Measurements from ENCODE around the gene KLHL5.
"Not testable (repeated sequence)": the region's sequence is repeated elsewhere in the genome, so short reads cannot be mapped to it uniquely, and the experiment has no call there.

KLHL5 gene

DNA sequence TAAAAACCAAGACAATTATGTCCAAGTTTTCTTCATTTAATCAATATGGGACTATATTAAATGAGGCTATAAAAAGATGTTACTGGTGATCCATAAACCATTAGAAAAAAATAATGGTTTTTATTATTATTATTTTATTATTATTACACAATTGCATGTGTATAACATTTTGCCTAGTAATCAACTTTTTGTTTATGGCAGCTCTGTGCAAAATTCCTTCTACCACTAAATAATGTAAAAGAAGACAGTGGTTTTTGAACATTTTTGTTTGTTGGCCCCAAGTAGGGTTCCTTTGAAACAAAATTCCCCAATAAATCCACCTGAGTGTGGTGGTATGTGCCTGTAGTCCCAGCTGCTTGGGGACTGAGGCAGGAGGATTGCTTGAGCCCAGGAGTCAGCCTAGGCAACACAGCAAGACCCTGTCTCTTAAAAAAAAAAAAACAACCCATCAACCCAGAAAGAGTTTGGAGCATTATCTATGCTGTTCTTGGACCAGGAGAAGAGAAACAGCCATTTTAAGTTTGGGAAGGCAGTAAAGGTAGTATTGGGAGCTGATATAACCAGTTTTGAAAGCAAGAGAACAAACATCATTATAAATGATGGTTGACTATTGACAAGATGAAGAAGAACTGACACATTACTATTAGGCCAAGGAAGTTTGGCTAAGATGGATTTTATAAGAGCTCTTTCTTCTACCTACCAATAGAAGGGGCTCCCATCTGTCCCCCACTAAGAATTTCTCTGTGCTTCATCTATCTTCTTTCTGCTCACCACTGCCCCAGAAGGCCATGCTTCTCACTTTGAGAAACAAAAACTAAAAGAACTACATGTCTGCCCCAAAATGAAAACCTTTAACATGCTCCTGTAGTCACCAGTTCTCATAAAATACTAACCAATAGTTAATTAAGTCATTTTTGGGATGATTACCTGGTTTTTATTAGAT is 32.0 kb upstream of the KLHL5 start:
- Histone ChIP-seq H3K4me1 (ENCODE audit: control insufficient read depth, low read length) (peaks cover 62% of the 10 kb centered on the region), H4K20me1 (ENCODE audit: control insufficient read depth, insufficient read depth, low read depth, low read length) (no peaks in the 10 kb centered on the region), H3K4me2 (ENCODE audit: low read length) (peak overlapping the region; percentile 92), H3K27ac (ENCODE audit: low read depth, low read length) (peak overlapping the region; percentile 95), H3K36me3 (ENCODE audit: control insufficient read depth, low read length) (peaks cover 47% of the 10 kb centered on the region), H3K9me3 (ENCODE audit: control insufficient read depth, insufficient read depth, low read length) (no peaks in the 10 kb centered on the region), H3K9me2 (replicated peaks; ENCODE audit: control insufficient read depth, low read length) (no peaks in the 10 kb centered on the region), H3F3A (ENCODE audit: control insufficient read depth, insufficient read depth) (peaks cover 51% of the 10 kb centered on the region), H3K79me2 (ENCODE audit: control insufficient read depth, low read length) (peaks cover 74% of the 10 kb centered on the region), H3K27me3 (ENCODE audit: control insufficient read depth, low read length) (no peaks in the 10 kb centered on the region; the same call in 1 of the 2 replicates), H3K4me3 (ENCODE audit: low read length) (peak overlapping the region; percentile 85)
- TF ChIP-seq, protein P1, sequence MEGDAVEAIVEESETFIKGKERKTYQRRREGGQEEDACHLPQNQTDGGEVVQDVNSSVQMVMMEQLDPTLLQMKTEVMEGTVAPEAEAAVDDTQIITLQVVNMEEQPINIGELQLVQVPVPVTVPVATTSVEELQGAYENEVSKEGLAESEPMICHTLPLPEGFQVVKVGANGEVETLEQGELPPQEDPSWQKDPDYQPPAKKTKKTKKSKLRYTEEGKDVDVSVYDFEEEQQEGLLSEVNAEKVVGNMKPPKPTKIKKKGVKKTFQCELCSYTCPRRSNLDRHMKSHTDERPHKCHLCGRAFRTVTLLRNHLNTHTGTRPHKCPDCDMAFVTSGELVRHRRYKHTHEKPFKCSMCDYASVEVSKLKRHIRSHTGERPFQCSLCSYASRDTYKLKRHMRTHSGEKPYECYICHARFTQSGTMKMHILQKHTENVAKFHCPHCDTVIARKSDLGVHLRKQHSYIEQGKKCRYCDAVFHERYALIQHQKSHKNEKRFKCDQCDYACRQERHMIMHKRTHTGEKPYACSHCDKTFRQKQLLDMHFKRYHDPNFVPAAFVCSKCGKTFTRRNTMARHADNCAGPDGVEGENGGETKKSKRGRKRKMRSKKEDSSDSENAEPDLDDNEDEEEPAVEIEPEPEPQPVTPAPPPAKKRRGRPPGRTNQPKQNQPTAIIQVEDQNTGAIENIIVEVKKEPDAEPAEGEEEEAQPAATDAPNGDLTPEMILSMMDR (IDR thresholded peaks at IDR 0.05; ENCODE audit: low read depth, low read length, poor library complexity, severe bottlenecking) = peak; percentile 47
- TF ChIP-seq EZH2phosphoT487 (IDR thresholded peaks at IDR 0.05; ENCODE audit: borderline replicate concordance, low read length) = no peak

DNA sequence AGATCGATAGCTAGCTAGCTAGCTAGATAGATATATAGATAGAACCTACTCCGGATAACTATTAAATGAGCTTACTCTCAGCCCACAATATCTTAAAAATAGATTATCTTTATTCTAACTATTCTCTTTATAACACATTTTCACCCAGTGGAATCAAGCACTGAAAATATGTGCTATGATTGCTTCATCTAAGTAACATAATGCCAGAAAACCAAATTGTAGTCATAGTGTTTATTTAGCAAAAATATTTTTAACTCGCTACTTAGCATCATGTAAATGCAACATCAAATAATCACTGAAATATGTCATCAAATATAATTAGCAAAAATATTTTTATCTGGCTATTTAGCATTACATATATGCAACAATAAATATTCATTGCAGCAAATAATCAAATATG is 31.3 kb upstream of the KLHL5 start:
- no peaks in the 10 kb centered on the region for H3K9me3 ChIP-seq (ENCODE audit: control insufficient read depth, insufficient read depth, low read length)
- H3K79me2 ChIP-seq (ENCODE audit: control insufficient read depth, low read length) = peaks cover 67% of the 10 kb centered on the region
- peak overlapping the region; percentile 92 for H3K4me2 ChIP-seq (ENCODE audit: low read length)
- no peaks in the 10 kb centered on the region; the same call in 1 of the 2 replicates for H3K27me3 ChIP-seq (ENCODE audit: control insufficient read depth, low read length)
- no peaks in the 10 kb centered on the region for H3K9me2 ChIP-seq (replicated peaks; ENCODE audit: control insufficient read depth, low read length)
- H3K27ac ChIP-seq (ENCODE audit: low read depth, low read length) = peak overlapping the region; percentile 95
- peaks cover 58% of the 10 kb centered on the region for H3F3A ChIP-seq (ENCODE audit: control insufficient read depth, insufficient read depth)
- peaks cover 65% of the 10 kb centered on the region for H3K4me1 ChIP-seq (ENCODE audit: control insufficient read depth, low read length)
- H3K4me3 ChIP-seq (ENCODE audit: low read length) = peak overlapping the region; percentile 85
- H3K36me3 ChIP-seq (ENCODE audit: control insufficient read depth, low read length) = peaks cover 40% of the 10 kb centered on the region
- H4K20me1 ChIP-seq (ENCODE audit: control insufficient read depth, insufficient read depth, low read depth, low read length) = no peaks in the 10 kb centered on the region
- TF ChIP-seq, protein P1 (IDR thresholded peaks at IDR 0.05; ENCODE audit: low read depth, low read length, poor library complexity, severe bottlenecking) = no peak
- TF ChIP-seq EZH2phosphoT487 (IDR thresholded peaks at IDR 0.05; ENCODE audit: borderline replicate concordance, low read length) = no peak

DNA sequence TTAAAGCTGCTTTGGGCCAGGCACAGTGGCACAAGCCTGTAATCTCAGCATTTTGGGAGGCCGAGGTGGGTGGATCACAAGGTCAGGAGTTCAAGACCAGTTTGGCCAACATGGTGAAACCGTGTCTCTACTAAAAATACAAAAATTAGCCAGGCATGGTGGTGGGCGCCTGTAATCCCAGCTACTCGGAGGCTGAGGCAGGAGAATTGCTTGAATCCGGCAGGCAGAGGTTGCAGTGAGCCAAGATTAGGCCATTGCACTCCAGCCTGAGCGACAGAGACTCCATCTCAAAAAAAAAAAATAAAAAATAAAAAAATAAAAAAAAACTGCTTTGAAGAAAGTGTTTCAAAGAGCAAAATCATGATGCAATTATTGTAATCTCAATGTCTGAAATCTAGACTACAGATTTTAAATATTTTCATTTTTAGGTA is 30.4 kb upstream of the KLHL5 start:
- H3K9me3 ChIP-seq (ENCODE audit: control insufficient read depth, insufficient read depth, low read length); H3K9me2 ChIP-seq (replicated peaks; ENCODE audit: control insufficient read depth, low read length); H3K27me3 ChIP-seq (ENCODE audit: control insufficient read depth, low read length); H4K20me1 ChIP-seq (ENCODE audit: control insufficient read depth, insufficient read depth, low read depth, low read length): not testable (repeated sequence)
- Histone ChIP-seq H3K4me2 (ENCODE audit: low read length) (peak overlapping the region; percentile 92), H3K4me1 (ENCODE audit: control insufficient read depth, low read length) (peaks cover 66% of the 10 kb centered on the region), H3K4me3 (ENCODE audit: low read length) (peak overlapping the region; percentile 85), H3K79me2 (ENCODE audit: control insufficient read depth, low read length) (peaks cover 61% of the 10 kb centered on the region), H3K27ac (ENCODE audit: low read depth, low read length) (peak overlapping the region; percentile 95), H3K36me3 (ENCODE audit: control insufficient read depth, low read length) (peaks cover 33% of the 10 kb centered on the region), H3F3A (ENCODE audit: control insufficient read depth, insufficient read depth) (peaks cover 66% of the 10 kb centered on the region)
